ENCODE measurements around the gene BMPR1A.

The BMPR1A gene

DNA sequence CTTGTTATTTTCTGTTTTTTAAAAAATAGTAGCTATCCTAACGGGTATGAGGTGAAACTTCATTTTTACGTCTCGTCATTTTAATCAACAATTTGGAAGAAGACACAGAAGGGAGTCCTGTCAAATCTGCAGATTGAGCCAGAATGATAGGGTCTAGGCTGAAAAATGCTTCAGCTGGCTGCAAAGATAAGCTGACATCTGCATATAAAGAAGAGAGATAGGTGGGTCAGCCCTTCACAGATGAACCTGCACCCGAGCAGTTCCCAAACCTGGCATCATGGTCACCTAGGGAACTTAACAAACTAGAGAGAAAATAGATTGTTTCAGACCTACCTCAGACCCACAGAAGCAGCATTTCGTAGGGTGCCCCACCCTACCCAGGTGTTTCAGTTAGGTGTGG is 35.2 kb upstream of the BMPR1A start:
- no peaks in the 10 kb centered on the region for H3K36me3 ChIP-seq (ENCODE audit: low read depth)
- no peak overlapping the region for H3K4me3 ChIP-seq (ENCODE audit: severe bottlenecking)
- ATAC-seq (ENCODE audit: low read depth) (no peak), DNase-seq (ENCODE audit: low spot score) (no peak)
- H3K4me1 ChIP-seq (ENCODE audit: insufficient read depth, poor library complexity, severe bottlenecking), result no peaks in the 10 kb centered on the region
- TF ChIP-seq, protein P1, sequence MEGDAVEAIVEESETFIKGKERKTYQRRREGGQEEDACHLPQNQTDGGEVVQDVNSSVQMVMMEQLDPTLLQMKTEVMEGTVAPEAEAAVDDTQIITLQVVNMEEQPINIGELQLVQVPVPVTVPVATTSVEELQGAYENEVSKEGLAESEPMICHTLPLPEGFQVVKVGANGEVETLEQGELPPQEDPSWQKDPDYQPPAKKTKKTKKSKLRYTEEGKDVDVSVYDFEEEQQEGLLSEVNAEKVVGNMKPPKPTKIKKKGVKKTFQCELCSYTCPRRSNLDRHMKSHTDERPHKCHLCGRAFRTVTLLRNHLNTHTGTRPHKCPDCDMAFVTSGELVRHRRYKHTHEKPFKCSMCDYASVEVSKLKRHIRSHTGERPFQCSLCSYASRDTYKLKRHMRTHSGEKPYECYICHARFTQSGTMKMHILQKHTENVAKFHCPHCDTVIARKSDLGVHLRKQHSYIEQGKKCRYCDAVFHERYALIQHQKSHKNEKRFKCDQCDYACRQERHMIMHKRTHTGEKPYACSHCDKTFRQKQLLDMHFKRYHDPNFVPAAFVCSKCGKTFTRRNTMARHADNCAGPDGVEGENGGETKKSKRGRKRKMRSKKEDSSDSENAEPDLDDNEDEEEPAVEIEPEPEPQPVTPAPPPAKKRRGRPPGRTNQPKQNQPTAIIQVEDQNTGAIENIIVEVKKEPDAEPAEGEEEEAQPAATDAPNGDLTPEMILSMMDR (IDR thresholded peaks at IDR 0.05; ENCODE audit: poor library complexity, severe bottlenecking), result no peak
- no peaks in the 10 kb centered on the region for H3K9me3 ChIP-seq (ENCODE audit: severe bottlenecking)
- no peaks in the 10 kb centered on the region for H3K27me3 ChIP-seq (ENCODE audit: insufficient read depth, poor library complexity, severe bottlenecking)
- H3K27ac ChIP-seq (ENCODE audit: poor library complexity, severe bottlenecking), result no peak overlapping the region

DNA sequence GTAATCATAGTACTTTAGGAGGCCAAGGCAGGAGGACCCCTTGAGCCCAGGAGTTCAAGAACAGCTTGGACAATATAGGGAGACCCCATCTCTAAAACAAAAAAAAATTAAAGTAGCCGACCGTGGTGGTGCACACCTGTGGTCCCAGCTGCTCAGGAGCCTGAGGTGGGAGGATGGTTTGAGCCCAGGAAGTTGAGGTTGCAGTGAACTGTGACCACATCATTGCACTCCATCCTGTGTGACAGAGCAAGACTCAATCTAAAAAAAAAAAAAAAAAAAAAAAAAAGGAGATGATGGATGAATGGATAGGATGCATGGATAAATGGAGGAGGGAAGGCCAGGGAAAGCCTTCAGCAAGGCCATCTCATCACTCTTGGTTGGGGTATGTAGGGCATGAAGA is 33.4 kb upstream of the BMPR1A start:
- ATAC-seq (ENCODE audit: low read depth) (no peak), DNase-seq (ENCODE audit: low spot score) (no peak)
- Histone ChIP-seq H3K27me3 (ENCODE audit: insufficient read depth, poor library complexity, severe bottlenecking) (no peaks in the 10 kb centered on the region), H3K4me1 (ENCODE audit: insufficient read depth, poor library complexity, severe bottlenecking) (no peaks in the 10 kb centered on the region), H3K36me3 (ENCODE audit: low read depth) (no peaks in the 10 kb centered on the region), H3K4me3 (ENCODE audit: severe bottlenecking) (no peak overlapping the region), H3K27ac (ENCODE audit: poor library complexity, severe bottlenecking) (no peak overlapping the region), H3K9me3 (ENCODE audit: severe bottlenecking) (no peaks in the 10 kb centered on the region)
- TF ChIP-seq, protein P1 (IDR thresholded peaks at IDR 0.05; ENCODE audit: poor library complexity, severe bottlenecking), result no peak

DNA sequence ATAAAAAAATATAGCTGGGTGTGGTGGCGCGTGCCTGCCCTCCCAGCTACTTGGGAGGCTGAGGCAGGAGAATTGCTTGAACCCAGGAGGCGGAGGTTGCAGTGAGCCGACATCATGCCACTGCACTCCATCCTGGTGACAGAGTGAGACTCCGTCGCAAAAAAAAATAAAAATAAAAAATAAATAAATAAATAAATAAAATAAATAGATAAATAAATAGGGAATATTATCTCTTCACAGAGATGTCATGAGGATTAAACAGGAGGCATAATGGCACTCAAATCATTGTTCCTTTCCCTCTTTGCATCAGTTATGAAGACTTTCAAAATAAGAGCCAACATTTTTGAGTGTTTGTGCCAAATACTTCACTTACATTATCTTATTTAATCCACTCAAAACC is 32.0 kb upstream of the BMPR1A start:
- TF ChIP-seq, protein P1 (IDR thresholded peaks at IDR 0.05; ENCODE audit: poor library complexity, severe bottlenecking), result no peak

DNA sequence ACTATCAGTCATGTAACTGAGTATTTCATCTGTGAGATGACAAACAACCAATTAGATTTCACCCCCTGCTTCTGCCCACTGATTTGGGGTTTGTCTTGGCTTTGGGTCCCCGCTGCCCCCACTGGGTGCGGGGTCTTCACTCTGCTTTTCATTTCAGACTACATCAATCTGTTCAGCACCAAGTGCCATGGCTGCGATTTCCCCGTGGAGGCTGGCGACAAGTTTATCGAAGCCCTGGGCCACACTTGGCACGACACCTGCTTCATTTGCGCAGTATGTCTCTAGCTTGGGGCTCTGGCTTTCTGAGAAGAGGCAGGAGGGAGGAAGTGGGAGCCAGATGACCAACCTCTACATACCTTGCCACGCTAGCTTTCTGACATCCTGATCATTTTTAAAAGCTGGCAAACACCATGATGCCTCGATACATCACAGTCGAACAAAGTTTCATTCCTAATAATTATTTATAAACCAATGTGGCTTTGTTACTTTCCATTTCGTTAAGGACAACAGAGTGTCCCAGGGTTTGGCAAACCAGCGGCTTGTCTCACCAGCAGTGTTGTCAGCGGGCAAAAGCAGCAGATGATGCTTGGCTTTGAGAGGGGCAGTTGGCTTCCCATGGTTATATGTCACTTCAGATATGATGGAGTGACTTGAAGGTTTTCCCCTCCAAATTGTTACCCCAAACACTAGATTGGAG is 30.3 kb upstream of the BMPR1A start:
- Histone ChIP-seq H3K9me3 (ENCODE audit: severe bottlenecking) (no peaks in the 10 kb centered on the region), H3K4me3 (ENCODE audit: severe bottlenecking) (no peak overlapping the region), H3K36me3 (ENCODE audit: low read depth) (no peaks in the 10 kb centered on the region), H3K27me3 (ENCODE audit: insufficient read depth, poor library complexity, severe bottlenecking) (no peaks in the 10 kb centered on the region), H3K27ac (ENCODE audit: poor library complexity, severe bottlenecking) (no peak overlapping the region), H3K4me1 (ENCODE audit: insufficient read depth, poor library complexity, severe bottlenecking) (no peaks in the 10 kb centered on the region)
- ATAC-seq (ENCODE audit: low read depth), result no peak
- TF ChIP-seq, protein P1 (IDR thresholded peaks at IDR 0.05; ENCODE audit: poor library complexity, severe bottlenecking), result no peak
- no peak for DNase-seq (ENCODE audit: low spot score)

More for the DNA sequence above, 32.0 kb upstream of the BMPR1A start:
- ATAC-seq (ENCODE audit: low read depth), result no peak
- Histone ChIP-seq H3K9me3 (ENCODE audit: severe bottlenecking) (no peaks in the 10 kb centered on the region), H3K4me3 (ENCODE audit: severe bottlenecking) (no peak overlapping the region), H3K4me1 (ENCODE audit: insufficient read depth, poor library complexity, severe bottlenecking) (no peaks in the 10 kb centered on the region), H3K36me3 (ENCODE audit: low read depth) (no peaks in the 10 kb centered on the region), H3K27ac (ENCODE audit: poor library complexity, severe bottlenecking) (no peak overlapping the region), H3K27me3 (ENCODE audit: insufficient read depth, poor library complexity, severe bottlenecking) (no peaks in the 10 kb centered on the region)
- DNase-seq (ENCODE audit: low spot score), result no peak

DNA sequence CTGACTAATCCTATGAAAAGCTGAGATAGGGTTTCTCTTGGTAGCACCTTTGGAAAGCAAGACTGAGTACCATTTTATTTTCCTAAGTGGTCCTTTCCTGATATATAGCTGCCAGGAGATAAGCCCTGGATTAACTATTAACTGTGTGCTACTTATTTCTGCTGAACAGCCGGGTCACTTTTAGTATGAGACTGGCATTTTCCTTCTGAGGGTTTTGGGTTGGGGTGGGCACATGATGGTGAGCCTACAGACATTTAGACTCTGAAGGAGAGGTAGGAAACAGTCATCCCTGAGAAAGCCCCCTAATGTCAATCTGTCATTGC is 29.8 kb upstream of the BMPR1A start:
- Histone ChIP-seq H3K4me1 (ENCODE audit: insufficient read depth, poor library complexity, severe bottlenecking) (no peaks in the 10 kb centered on the region), H3K27me3 (ENCODE audit: insufficient read depth, poor library complexity, severe bottlenecking) (no peaks in the 10 kb centered on the region), H3K27ac (ENCODE audit: poor library complexity, severe bottlenecking) (no peak overlapping the region), H3K9me3 (ENCODE audit: severe bottlenecking) (no peaks in the 10 kb centered on the region), H3K36me3 (ENCODE audit: low read depth) (no peaks in the 10 kb centered on the region), H3K4me3 (ENCODE audit: severe bottlenecking) (no peak overlapping the region)
- TF ChIP-seq, protein P1 (IDR thresholded peaks at IDR 0.05; ENCODE audit: poor library complexity, severe bottlenecking), result no peak
- no peak for DNase-seq (ENCODE audit: low spot score)
- no peak for ATAC-seq (ENCODE audit: low read depth)

All from RWPE2 (cell line).